ENCODE results near the gene KRT74.

The KRT74 gene

GRCh38 chr12:52518574-52519386, 54.9 kb downstream of the KRT74 start:
- no peaks in the 10 kb centered on the region for H3K4me1 ChIP-seq (ENCODE audit: control insufficient read depth, insufficient read depth, low read length)
- H3K9me3 ChIP-seq (ENCODE audit: control insufficient read depth, insufficient read depth, low read length): no peaks in the 10 kb centered on the region
- no peak overlapping the region for H3K27ac ChIP-seq (ENCODE audit: low read depth, low read length)
- no peak overlapping the region for H3K9ac ChIP-seq (ENCODE audit: low read depth, low read length)
- no peaks in the 10 kb centered on the region for H3K36me3 ChIP-seq (ENCODE audit: control insufficient read depth, insufficient read depth, low read length)
- no peaks in the 10 kb centered on the region for H3K27me3 ChIP-seq (ENCODE audit: control insufficient read depth, insufficient read depth, low read length)
- no peak overlapping the region for H3K4me3 ChIP-seq (ENCODE audit: low read depth, low read length)

- Histone ChIP-seq H3K36me3 (ENCODE audit: control insufficient read depth, insufficient read depth, low read length) (no peaks in the 10 kb centered on the region), H3K9ac (ENCODE audit: low read depth, low read length) (no peak overlapping the region), H3K27me3 (ENCODE audit: control insufficient read depth, insufficient read depth, low read length) (no peaks in the 10 kb centered on the region), H3K9me3 (ENCODE audit: control insufficient read depth, insufficient read depth, low read length) (no peaks in the 10 kb centered on the region), H3K4me1 (ENCODE audit: control insufficient read depth, insufficient read depth, low read length) (no peaks in the 10 kb centered on the region), H3K4me3 (ENCODE audit: low read depth, low read length) (no peak overlapping the region), H3K27ac (ENCODE audit: low read depth, low read length) (no peak overlapping the region)
Observed at GRCh38 chr12:52517888-52518287, 55.8 kb downstream of the KRT74 start.

- Histone ChIP-seq H3K9ac (ENCODE audit: low read depth, low read length) (no peak overlapping the region), H3K9me3 (ENCODE audit: control insufficient read depth, insufficient read depth, low read length) (no peaks in the 10 kb centered on the region), H3K27ac (ENCODE audit: low read depth, low read length) (no peak overlapping the region), H3K27me3 (ENCODE audit: control insufficient read depth, insufficient read depth, low read length) (no peaks in the 10 kb centered on the region), H3K4me1 (ENCODE audit: control insufficient read depth, insufficient read depth, low read length) (no peaks in the 10 kb centered on the region), H3K36me3 (ENCODE audit: control insufficient read depth, insufficient read depth, low read length) (no peaks in the 10 kb centered on the region), H3K4me3 (ENCODE audit: low read depth, low read length) (no peak overlapping the region)
Observed at GRCh38 chr12:52517005-52517835, 56.4 kb downstream of the KRT74 start.

DNA sequence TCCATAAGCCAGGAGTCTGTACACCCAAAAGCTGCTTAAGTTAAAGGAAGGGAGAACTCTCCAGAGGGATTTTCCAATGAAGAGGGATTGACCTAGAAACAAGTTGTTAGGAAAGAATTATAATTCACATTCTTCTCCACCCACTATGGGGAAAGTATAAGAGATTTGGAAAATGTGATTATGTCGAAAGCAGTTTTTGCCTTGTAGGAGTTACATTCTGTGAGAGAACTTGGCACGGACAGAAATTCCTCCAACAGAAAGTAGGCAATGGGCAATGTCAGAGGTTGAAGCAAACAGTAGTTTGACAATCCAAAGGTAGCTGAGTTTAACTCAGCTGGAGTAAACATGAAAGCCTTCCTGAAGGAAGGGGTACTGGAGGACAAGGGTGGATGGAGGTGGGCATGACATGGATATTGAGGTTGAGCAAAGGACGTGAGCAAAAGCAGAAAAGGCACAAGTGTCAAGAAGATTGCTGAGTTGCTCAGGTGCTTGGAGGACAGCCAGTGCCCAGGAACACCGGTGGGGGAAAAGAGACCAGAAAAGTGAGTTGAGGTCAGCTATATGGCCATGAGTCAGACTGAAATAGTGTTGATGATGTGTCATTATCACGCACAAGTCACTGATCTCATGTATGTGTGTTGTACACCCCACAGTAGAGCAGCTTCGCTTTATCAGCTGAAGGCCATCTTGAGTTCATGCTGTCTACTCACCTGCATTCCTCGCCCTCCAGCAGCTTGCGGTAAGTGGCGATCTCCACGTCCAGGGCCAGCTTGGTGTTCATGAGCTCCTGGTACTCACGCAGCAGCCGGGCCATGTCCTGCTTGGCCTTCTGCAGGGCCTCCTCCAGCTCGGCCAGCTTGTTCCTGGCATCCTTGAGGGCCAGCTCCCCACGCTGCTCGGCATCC, 57.5 kb downstream of the KRT74 start:
- H3K4me1 ChIP-seq (ENCODE audit: control insufficient read depth, insufficient read depth, low read length): no peaks in the 10 kb centered on the region
- no peak overlapping the region for H3K9ac ChIP-seq (ENCODE audit: low read depth, low read length)
- no peaks in the 10 kb centered on the region for H3K27me3 ChIP-seq (ENCODE audit: control insufficient read depth, insufficient read depth, low read length)
- H3K27ac ChIP-seq (ENCODE audit: low read depth, low read length): no peak overlapping the region
- H3K9me3 ChIP-seq (ENCODE audit: control insufficient read depth, insufficient read depth, low read length): no peaks in the 10 kb centered on the region
- no peaks in the 10 kb centered on the region for H3K36me3 ChIP-seq (ENCODE audit: control insufficient read depth, insufficient read depth, low read length)
- H3K4me3 ChIP-seq (ENCODE audit: low read depth, low read length): no peak overlapping the region
